B cell (primary cell): ENCODE data around the gene PAFAH2.

Experiments used
- CTCF ChIP-seq: fragments of 200-600 bp; IDR thresholded peaks from one replicate; pipeline ENCODE4 v1.8.0; 2022; ENCODE audit warnings: antibody characterized with exemption, mild to moderate bottlenecking
- EZH2 ChIP-seq: IDR thresholded peaks from 2 replicates; pipeline ENCODE4 v1.6.1; 2012; ENCODE audit warnings: borderline replicate concordance, low read depth, mild to moderate bottlenecking, moderate library complexity, low read length; ENCODE audit not compliant: insufficient read depth, poor library complexity, severe bottlenecking

- no peak for TF ChIP-seq CTCF
- TF ChIP-seq EZH2: no peak
Observed at GRCh38 chr1:25947027-25947426, 50.8 kb downstream of the PAFAH2 start.
